Upper lobe of right lung (tissue), 1 donor: ENCODE data around the gene ZNF500. TPM values are rescaled to one million over a fixed set of nuclear protein-coding genes. Genes with fewer than 3 reads are reported as not detected.

Experiments
- ATAC-seq: fragments of 200-7000 bp; cut with Tn5 transposase; one replicate; pipeline ENCODE4 v1.9.1; 2020; ENCODE audit warnings: mild to moderate bottlenecking, moderate library complexity
- DNase-seq: peaks from one replicate; pipeline ENCODE4 v3.0.0-alpha.2; 2020
- H3K27ac ChIP-seq: fragments of 200-600 bp; one replicate; pipeline ENCODE4 v1.8.0; 2022
- H3K27me3 ChIP-seq: fragments of 200-600 bp; one replicate; pipeline ENCODE4 v1.8.0; 2022; ENCODE audit warnings: mild to moderate bottlenecking
- H3K36me3 ChIP-seq: fragments of 200-600 bp; one replicate; pipeline ENCODE4 v1.8.0; 2022
- H3K4me1 ChIP-seq: fragments of 200-600 bp; one replicate; pipeline ENCODE4 v1.8.0; 2022
- H3K4me3 ChIP-seq: fragments of 200-600 bp; one replicate; pipeline ENCODE4 v1.8.0; 2022; ENCODE audit warnings: mild to moderate bottlenecking
- H3K9me3 ChIP-seq: fragments of 200-600 bp; one replicate; pipeline ENCODE4 v1.8.0; 2022
- CTCF ChIP-seq: fragments of 200-600 bp; IDR thresholded peaks from one replicate; pipeline ENCODE4 v1.8.0; 2022; ENCODE audit warnings: antibody characterized with exemption
- intact Hi-C: fragments of 100-400 bp; cut with DNase I; formaldehyde crosslinking; loops from one replicate; pipeline ENCODE4 v1.11.0; 2022
- total RNA-seq: library from RNA; stranded (reverse); fragmentation: NEBNext Ultra II Directional; extraction: Animal tissue kit (Norgen Biotek cat#: 25700); gene quantifications from one replicate; pipeline ENCODE4 v1.2.1, GENCODE V29; 2021
- donor health status: DM: no; HTN: yes; CAD: no; lungs with severe emphysema.

Gene ZNF500
- total RNA-seq, 1 donor from 2014 or later = 15.7 TPM

- ATAC-seq (no peak), DNase-seq (no peak)
- peaks cover 59% of the 10 kb centered on the region for H3K36me3 ChIP-seq
- TF ChIP-seq CTCF = no peak
- H3K9me3 ChIP-seq = no peaks in the 10 kb centered on the region
- no peaks in the 10 kb centered on the region for H3K27me3 ChIP-seq
- H3K4me3 ChIP-seq = no peak overlapping the region
- intact Hi-C loops = no loop called here
- H3K27ac ChIP-seq = no peak overlapping the region
- no peaks in the 10 kb centered on the region for H3K4me1 ChIP-seq
Observed at GRCh38 chr16:4704491-4704890, 62.5 kb downstream of the ZNF500 start.

GRCh38 chr16:4703906-4704305 is 63.1 kb downstream of the ZNF500 start:
- ATAC-seq = no peak
- H3K9me3 ChIP-seq = no peaks in the 10 kb centered on the region
- DNase-seq = no peak
- no peak overlapping the region for H3K27ac ChIP-seq
- H3K4me1 ChIP-seq = no peaks in the 10 kb centered on the region
- no peaks in the 10 kb centered on the region for H3K27me3 ChIP-seq
- intact Hi-C loops = no loop called here
- H3K4me3 ChIP-seq = no peak overlapping the region
- no peak for TF ChIP-seq CTCF
- H3K36me3 ChIP-seq = peaks cover 62% of the 10 kb centered on the region

- intact Hi-C loops = no loop called here
- H3K27ac ChIP-seq = no peak overlapping the region
- ATAC-seq = no peak
Observed at GRCh38 chr16:4702466-4702808, 64.5 kb downstream of the ZNF500 start.

GRCh38 chr16:4701791-4702465 is 65.0 kb downstream of the ZNF500 start:
- Histone ChIP-seq H3K4me1 (no peaks in the 10 kb centered on the region), H3K27me3 (no peaks in the 10 kb centered on the region), H3K36me3 (peaks cover 73% of the 10 kb centered on the region), H3K4me3 (no peak overlapping the region), H3K27ac (no peak overlapping the region), H3K9me3 (no peaks in the 10 kb centered on the region)
- no peak for ATAC-seq
- TF ChIP-seq CTCF = no peak
- intact Hi-C loops = no loop called here
- DNase-seq = no peak

More at GRCh38 chr16:4702466-4702808, 64.5 kb downstream of the ZNF500 start:
- Histone ChIP-seq H3K27me3 (no peaks in the 10 kb centered on the region), H3K4me1 (no peaks in the 10 kb centered on the region), H3K36me3 (peaks cover 70% of the 10 kb centered on the region), H3K9me3 (no peaks in the 10 kb centered on the region), H3K4me3 (no peak overlapping the region)
- TF ChIP-seq CTCF = no peak
- DNase-seq = no peak

GRCh38 chr16:4700997-4701743 is 65.8 kb downstream of the ZNF500 start:
- Histone ChIP-seq H3K9me3 (no peaks in the 10 kb centered on the region), H3K4me1 (no peaks in the 10 kb centered on the region), H3K36me3 (peaks cover 74% of the 10 kb centered on the region), H3K27me3 (no peaks in the 10 kb centered on the region), H3K27ac (no peak overlapping the region), H3K4me3 (no peak overlapping the region)
- intact Hi-C loops = no loop called here
- ATAC-seq (no peak), DNase-seq (no peak)
- no peak for TF ChIP-seq CTCF
